ENCODE data around the gene KLHDC10. TPM values are rescaled to one million over a fixed set of nuclear protein-coding genes. Genes with fewer than 3 reads are reported as not detected.

The KLHDC10 gene
- total RNA-seq, 2 experiments from 2014 or later = 7.0 to 8.8 TPM

DNA sequence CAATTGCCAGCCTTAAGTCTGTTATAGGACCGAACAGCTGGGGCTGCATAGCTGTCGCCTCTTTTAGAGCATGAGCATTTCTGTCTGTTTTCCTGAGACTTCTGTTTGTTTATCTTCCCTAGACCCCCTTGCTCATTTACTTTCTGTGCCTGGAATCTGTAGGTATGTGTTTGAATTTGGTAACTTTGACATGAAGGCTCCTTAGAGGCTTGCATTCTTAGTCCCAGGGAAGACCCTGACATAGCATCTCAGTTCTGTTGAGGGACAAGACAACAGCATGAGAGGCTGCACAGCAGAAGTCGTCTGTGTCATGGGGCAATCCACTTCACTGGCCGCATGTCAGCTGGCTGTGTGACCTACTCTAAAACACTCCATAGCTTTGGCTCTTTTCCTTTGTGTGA, 58.7 kb downstream of the KLHDC10 start:
- no peak overlapping the region for H3K4me3 Mint-ChIP-seq
- H3K4me1 ChIP-seq (ENCODE audit: insufficient read depth, low read length) = no peaks in the 10 kb centered on the region
- POLR2A ChIA-PET = no interaction called here
- CTCF ChIA-PET = interaction anchor here (1.5 kb wide), 1 partner anchor 14 kb away, joined by 3 read pairs; no protein-coding TSS in a partner anchor
- no peaks in the 10 kb centered on the region for H3K9me3 Mint-ChIP-seq
- DNase-seq = no peak
- intact Hi-C loops (cut with DNase I, micrococcal nuclease) = no loop called here
- no peak overlapping the region for H3K4me3 ChIP-seq (ENCODE audit: low read length)
- H3K27ac Mint-ChIP-seq = no peak overlapping the region
- TF ChIP-seq, protein P1, sequence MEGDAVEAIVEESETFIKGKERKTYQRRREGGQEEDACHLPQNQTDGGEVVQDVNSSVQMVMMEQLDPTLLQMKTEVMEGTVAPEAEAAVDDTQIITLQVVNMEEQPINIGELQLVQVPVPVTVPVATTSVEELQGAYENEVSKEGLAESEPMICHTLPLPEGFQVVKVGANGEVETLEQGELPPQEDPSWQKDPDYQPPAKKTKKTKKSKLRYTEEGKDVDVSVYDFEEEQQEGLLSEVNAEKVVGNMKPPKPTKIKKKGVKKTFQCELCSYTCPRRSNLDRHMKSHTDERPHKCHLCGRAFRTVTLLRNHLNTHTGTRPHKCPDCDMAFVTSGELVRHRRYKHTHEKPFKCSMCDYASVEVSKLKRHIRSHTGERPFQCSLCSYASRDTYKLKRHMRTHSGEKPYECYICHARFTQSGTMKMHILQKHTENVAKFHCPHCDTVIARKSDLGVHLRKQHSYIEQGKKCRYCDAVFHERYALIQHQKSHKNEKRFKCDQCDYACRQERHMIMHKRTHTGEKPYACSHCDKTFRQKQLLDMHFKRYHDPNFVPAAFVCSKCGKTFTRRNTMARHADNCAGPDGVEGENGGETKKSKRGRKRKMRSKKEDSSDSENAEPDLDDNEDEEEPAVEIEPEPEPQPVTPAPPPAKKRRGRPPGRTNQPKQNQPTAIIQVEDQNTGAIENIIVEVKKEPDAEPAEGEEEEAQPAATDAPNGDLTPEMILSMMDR (IDR thresholded peaks at IDR 0.05) = no peak
- no peaks in the 10 kb centered on the region for H3K4me1 Mint-ChIP-seq (ENCODE audit: low read depth)
- peaks cover 81% of the 10 kb centered on the region for H3K36me3 Mint-ChIP-seq (ENCODE audit: low read depth)
- H3K27me3 ChIP-seq (ENCODE audit: control insufficient read depth in 1 of 2, insufficient read depth in 2 of 2, low read length in 2 of 2) = no peaks in the 10 kb centered on the region
- no peak overlapping the region for H3K27ac ChIP-seq (ENCODE audit: low read depth in 1 of 2, low read length in 2 of 2)
- no peaks in the 10 kb centered on the region for H3K9me3 ChIP-seq (ENCODE audit: control insufficient read depth in 1 of 2, insufficient read depth in 1 of 2, low read length in 2 of 2)
- no peaks in the 10 kb centered on the region for H3K27me3 Mint-ChIP-seq
- no peak for ATAC-seq (ENCODE audit: poor library complexity)
- peaks cover 68% of the 10 kb centered on the region for H3K36me3 ChIP-seq (ENCODE audit: insufficient read depth, low read length)

DNA sequence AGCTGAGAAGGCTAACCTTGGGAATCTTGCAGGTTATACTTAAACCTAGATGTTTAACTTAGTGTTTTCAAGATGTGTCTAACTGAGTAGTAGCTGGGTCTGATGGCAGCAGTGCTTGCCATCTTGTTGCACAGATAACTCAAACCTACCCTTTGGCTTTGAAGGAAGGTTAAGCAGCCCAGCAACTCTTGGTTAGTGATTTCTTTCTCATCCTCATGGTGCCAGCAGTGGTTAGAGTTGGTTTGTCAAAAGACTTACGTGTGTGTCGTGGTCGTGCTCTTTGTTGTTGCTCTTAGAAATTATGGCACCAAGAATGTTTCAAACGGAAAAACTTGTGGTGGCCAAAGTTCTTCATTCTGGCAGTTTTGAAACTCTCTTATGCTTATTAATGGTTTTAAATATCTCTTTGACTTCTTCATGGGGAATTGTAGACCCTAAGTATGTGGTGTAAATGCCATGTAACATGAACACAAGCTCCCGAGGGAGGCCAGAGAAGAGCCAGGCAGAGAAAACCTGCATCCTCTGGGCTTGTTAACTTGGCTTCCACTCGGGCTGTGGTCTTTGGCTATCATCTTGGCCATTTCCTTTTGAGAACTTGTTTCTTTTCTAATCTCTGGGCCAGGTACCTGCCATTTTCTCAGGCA, 61.0 kb downstream of the KLHDC10 start:
- no peaks in the 10 kb centered on the region for H3K27me3 Mint-ChIP-seq
- no peak overlapping the region for H3K27ac ChIP-seq (ENCODE audit: low read depth in 1 of 2, low read length in 2 of 2)
- TF ChIP-seq, protein P1 (IDR thresholded peaks at IDR 0.05) = no peak
- ChIA-PET CTCF (no interaction called here), POLR2A (no interaction called here)
- H3K27ac Mint-ChIP-seq = no peak overlapping the region
- intact Hi-C loops (cut with DNase I, micrococcal nuclease) = no loop called here
- no peaks in the 10 kb centered on the region for H3K9me3 ChIP-seq (ENCODE audit: control insufficient read depth in 1 of 2, insufficient read depth in 1 of 2, low read length in 2 of 2)
- H3K4me3 ChIP-seq (ENCODE audit: low read length) = no peak overlapping the region
- DNase-seq (no peak), ATAC-seq (ENCODE audit: poor library complexity) (no peak)
- H3K4me1 ChIP-seq (ENCODE audit: insufficient read depth, low read length) = no peaks in the 10 kb centered on the region
- H3K4me1 Mint-ChIP-seq (ENCODE audit: low read depth) = peaks cover 3% of the 10 kb centered on the region
- no peak overlapping the region for H3K4me3 Mint-ChIP-seq
- peaks cover 81% of the 10 kb centered on the region for H3K36me3 Mint-ChIP-seq (ENCODE audit: low read depth)
- no peaks in the 10 kb centered on the region for H3K9me3 Mint-ChIP-seq
- H3K27me3 ChIP-seq (ENCODE audit: control insufficient read depth in 1 of 2, insufficient read depth in 2 of 2, low read length in 2 of 2) = no peaks in the 10 kb centered on the region
- H3K36me3 ChIP-seq (ENCODE audit: insufficient read depth, low read length) = peaks cover 54% of the 10 kb centered on the region

DNA sequence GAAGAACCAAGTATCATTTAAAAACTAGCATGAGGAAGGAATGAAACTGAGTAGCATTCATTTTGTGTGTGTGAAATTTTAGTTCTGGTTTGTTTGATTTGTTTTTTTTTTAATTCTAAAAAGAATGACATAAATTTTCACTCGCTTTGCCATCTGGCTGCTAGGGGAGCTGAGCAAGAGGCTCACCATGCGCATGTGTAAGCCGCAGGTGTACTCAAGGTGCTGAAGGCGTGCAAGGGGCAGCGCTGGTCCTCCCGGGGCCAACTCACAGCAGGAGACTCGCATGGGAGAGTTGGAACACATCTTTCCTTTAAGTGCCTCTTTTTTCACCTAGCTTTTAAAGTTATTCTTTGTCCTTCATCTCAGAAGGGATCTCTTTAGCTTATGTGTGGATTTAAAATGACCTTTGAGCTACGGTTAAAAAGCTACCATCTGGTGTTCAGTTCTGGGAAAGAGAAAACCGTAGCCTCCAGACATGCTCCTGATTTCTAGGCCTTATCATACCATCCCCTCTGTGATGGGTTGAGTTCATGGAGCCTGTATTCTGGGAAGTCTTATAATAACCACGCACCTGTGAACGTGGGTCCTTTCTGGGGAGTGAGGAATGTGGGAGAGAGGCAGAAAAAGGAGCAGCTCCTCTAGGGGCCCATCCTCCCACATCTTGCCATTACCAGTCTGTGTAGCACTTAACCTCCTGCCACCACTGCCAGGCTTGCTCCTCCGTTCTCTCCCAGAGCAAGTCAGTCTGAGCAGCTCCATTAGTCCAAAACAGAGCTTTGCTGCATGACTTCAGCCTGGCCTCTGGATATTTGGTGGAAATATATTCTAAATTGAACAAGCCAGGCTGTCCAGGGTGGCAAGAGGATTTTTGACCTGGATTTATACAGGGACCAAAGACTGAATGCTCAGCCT, 61.9 kb downstream of the KLHDC10 start:
- no peaks in the 10 kb centered on the region for H3K4me1 ChIP-seq (ENCODE audit: insufficient read depth, low read length)
- no peak overlapping the region for H3K27ac ChIP-seq (ENCODE audit: low read depth in 1 of 2, low read length in 2 of 2)
- DNase-seq (no peak), ATAC-seq (ENCODE audit: poor library complexity) (no peak)
- intact Hi-C loops (cut with DNase I, micrococcal nuclease) = no loop called here
- Mint-ChIP-seq H3K4me3 (no peak overlapping the region), H3K27ac (no peak overlapping the region), H3K36me3 (ENCODE audit: low read depth) (peaks cover 72% of the 10 kb centered on the region), H3K4me1 (ENCODE audit: low read depth) (peaks cover 6% of the 10 kb centered on the region), H3K27me3 (no peaks in the 10 kb centered on the region), H3K9me3 (no peaks in the 10 kb centered on the region)
- no peak overlapping the region for H3K4me3 ChIP-seq (ENCODE audit: low read length)
- peaks cover 45% of the 10 kb centered on the region for H3K36me3 ChIP-seq (ENCODE audit: insufficient read depth, low read length)
- ChIA-PET POLR2A (no interaction called here), CTCF (no interaction called here)
- no peaks in the 10 kb centered on the region for H3K27me3 ChIP-seq (ENCODE audit: control insufficient read depth in 1 of 2, insufficient read depth in 2 of 2, low read length in 2 of 2)
- H3K9me3 ChIP-seq (ENCODE audit: control insufficient read depth in 1 of 2, insufficient read depth in 1 of 2, low read length in 2 of 2) = no peaks in the 10 kb centered on the region
- TF ChIP-seq, protein P1 (IDR thresholded peaks at IDR 0.05) = no peak
